A204.1 (cell line): ENCODE data around the gene CSRP3.

Source experiments
- FAIRE-seq: peaks from 2 replicates; lab custom pipeline; 2012; peaks lifted over from hg19 to GRCh38; lab: Jason Lieb, UNC

CSRP3 gene

GRCh38 chr11:19201737-19202605 lies at the start of gene CSRP3:
CSRP3 (minus strand) TSS chr11:19201983; CDS start chr11:19192448, 9,535 bp downstream.
- no peak for FAIRE-seq

- no peak for FAIRE-seq
Measured at GRCh38 chr11:19251577-19251976, 49.8 kb upstream of the CSRP3 start.

- FAIRE-seq = no peak
Measured at GRCh38 chr11:19246816-19247215, 45.0 kb upstream of the CSRP3 start.

GRCh38 chr11:19245351-19245750 lies 43.6 kb upstream of the CSRP3 start:
- no peak for FAIRE-seq

- FAIRE-seq = no peak
Measured at GRCh38 chr11:19244621-19245020, 42.8 kb upstream of the CSRP3 start.

- no peak for FAIRE-seq
Measured at GRCh38 chr11:19244084-19244483, 42.3 kb upstream of the CSRP3 start.

- no peak for FAIRE-seq
Measured at GRCh38 chr11:19243613-19244012, 41.8 kb upstream of the CSRP3 start.

- no peak for FAIRE-seq
Measured at GRCh38 chr11:19243143-19243542, 41.4 kb upstream of the CSRP3 start.

GRCh38 chr11:19242179-19242932 lies 40.6 kb upstream of the CSRP3 start:
- no peak for FAIRE-seq

GRCh38 chr11:19241260-19242178 lies 39.7 kb upstream of the CSRP3 start:
- FAIRE-seq = no peak

GRCh38 chr11:19240420-19241259 lies 38.9 kb upstream of the CSRP3 start, which contains the start of gene E2F8:
E2F8 (minus strand) TSS chr11:19240945; CDS start chr11:19240121, 824 bp downstream.
- FAIRE-seq = peak; percentile 92

- no peak for FAIRE-seq
Measured at GRCh38 chr11:19239039-19239438, 37.3 kb upstream of the CSRP3 start.

GRCh38 chr11:19237813-19238212 lies 36.0 kb upstream of the CSRP3 start:
- FAIRE-seq = no peak

GRCh38 chr11:19237381-19237780 lies 35.6 kb upstream of the CSRP3 start:
- no peak for FAIRE-seq

- FAIRE-seq = no peak
Measured at GRCh38 chr11:19234231-19234817, 32.5 kb upstream of the CSRP3 start.

GRCh38 chr11:19232910-19233503 lies 31.2 kb upstream of the CSRP3 start:
- no peak for FAIRE-seq

- FAIRE-seq = no peak
Measured at GRCh38 chr11:19229671-19230070, 27.9 kb upstream of the CSRP3 start.

- FAIRE-seq = no peak
Measured at GRCh38 chr11:19228968-19229367, 27.2 kb upstream of the CSRP3 start.

GRCh38 chr11:19226378-19227195 lies 24.8 kb upstream of the CSRP3 start:
- FAIRE-seq = no peak

GRCh38 chr11:19225581-19225980 lies 23.8 kb upstream of the CSRP3 start:
- no peak for FAIRE-seq
